ENCODE data around the gene INPP5B.
"Not testable (repeated sequence)": the region's sequence is repeated elsewhere in the genome, so short reads cannot be mapped to it uniquely, and the experiment has no call there.

GRCh38 chr1:37911478-37911877 is 35.4 kb downstream of the INPP5B start:
- TF ChIP-seq CTCF (IDR thresholded peaks at IDR 0.05 in 2 of 3, conservative IDR thresholded peaks at IDR 0.05 in 1 of 3; ENCODE audit: insufficient read depth in 2 of 3, low read depth in 1 of 3, low read length in 3 of 3); RFX5 (IDR thresholded peaks at IDR 0.05; ENCODE audit: low read depth, low read length); POLR2A (conservative IDR thresholded peaks at IDR 0.05); SIX5 (IDR thresholded peaks at IDR 0.05; ENCODE audit: borderline replicate concordance in 1 of 2, insufficient read depth in 1 of 2, low read depth in 1 of 2, low read length in 2 of 2); ZNF121 (CRISPR knock-in tag; conservative IDR thresholded peaks at IDR 0.05); ZBTB8A (IDR thresholded peaks at IDR 0.05; ENCODE audit: partially characterized antibody); RCOR1 (IDR thresholded peaks at IDR 0.05; ENCODE audit: borderline replicate concordance in 1 of 2, low read depth in 2 of 2, low read length in 2 of 2); CCAR2 (IDR thresholded peaks at IDR 0.05; ENCODE audit: low read depth, low read length); YY1 (IDR thresholded peaks at IDR 0.05; ENCODE audit: borderline replicate concordance in 1 of 3, control insufficient read depth in 1 of 3, extremely low read depth in 1 of 3, insufficient read depth in 3 of 3, insufficient read length in 1 of 3, insufficient replicate concordance in 2 of 3, low read depth in 1 of 3, low read length in 2 of 3); KAT7 (CRISPR knock-in tag; IDR thresholded peaks at IDR 0.05; ENCODE audit: borderline replicate concordance); KLF13 (tag; IDR thresholded peaks at IDR 0.05; ENCODE audit: borderline replicate concordance, low read depth); RFX1 (IDR thresholded peaks at IDR 0.05): not testable (repeated sequence)

All from K562 (cell line).